ENCODE data around the gene USPL1.

The USPL1 gene

GRCh38 chr13:30698488-30699005, 80.8 kb downstream of the USPL1 start:
- DNase-seq = no peak

DNA sequence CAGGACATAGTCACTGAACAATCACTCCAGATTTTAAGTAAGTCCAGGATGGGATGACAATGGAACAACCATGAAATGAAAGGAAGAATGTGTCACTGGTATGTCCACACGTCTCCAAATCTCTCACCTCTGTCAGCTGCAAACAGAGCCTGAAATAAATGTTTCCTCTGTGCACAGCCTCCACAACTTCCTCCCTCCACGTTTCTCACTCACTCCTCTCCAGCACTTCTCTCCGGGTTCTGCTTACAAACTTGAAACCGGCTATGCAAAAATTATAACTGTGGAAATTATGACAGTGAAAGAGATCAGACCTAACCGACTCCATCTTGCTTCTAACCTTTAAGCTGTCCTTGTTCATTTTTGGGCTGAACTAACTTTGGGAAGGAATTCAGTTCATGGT, 82.6 kb downstream of the USPL1 start:
- no peak for DNase-seq

DNA sequence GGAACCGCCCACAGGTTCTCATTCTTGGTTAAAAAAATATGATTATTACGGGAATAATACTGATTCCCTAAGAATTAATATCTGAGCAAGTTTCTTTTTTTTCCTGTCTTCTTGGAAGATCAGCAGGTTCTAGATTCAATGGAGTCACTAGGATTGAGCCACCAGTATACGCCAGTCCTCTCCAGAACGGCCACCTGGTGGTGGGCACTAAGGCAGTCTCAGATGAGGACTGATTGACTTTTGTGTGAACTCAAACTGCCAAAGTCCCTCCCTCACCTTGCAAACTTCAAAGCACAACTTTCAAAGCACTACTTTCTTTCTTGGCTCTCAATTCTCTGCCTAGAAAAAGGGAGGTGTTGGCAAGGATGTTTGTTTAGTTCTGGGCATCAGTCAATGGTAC, 84.3 kb downstream of the USPL1 start:
- no peak for DNase-seq

GRCh38 chr13:30704596-30704995, 86.9 kb downstream of the USPL1 start:
- DNase-seq = no peak

GRCh38 chr13:30705680-30706079, 88.0 kb downstream of the USPL1 start:
- DNase-seq = no peak

GRCh38 chr13:30708541-30708940, 90.8 kb downstream of the USPL1 start:
- DNase-seq = no peak
